Measurements from ENCODE around the gene IPP. TPM values are rescaled to one million over a fixed set of nuclear protein-coding genes. Genes with fewer than 3 reads are reported as not detected.
"Not testable (repeated sequence)": the region's sequence is repeated elsewhere in the genome, so short reads cannot be mapped to it uniquely, and the experiment has no call there.

Gene IPP
- total RNA-seq, 1 experiment from 2014 or later: 2.9 TPM

DNA sequence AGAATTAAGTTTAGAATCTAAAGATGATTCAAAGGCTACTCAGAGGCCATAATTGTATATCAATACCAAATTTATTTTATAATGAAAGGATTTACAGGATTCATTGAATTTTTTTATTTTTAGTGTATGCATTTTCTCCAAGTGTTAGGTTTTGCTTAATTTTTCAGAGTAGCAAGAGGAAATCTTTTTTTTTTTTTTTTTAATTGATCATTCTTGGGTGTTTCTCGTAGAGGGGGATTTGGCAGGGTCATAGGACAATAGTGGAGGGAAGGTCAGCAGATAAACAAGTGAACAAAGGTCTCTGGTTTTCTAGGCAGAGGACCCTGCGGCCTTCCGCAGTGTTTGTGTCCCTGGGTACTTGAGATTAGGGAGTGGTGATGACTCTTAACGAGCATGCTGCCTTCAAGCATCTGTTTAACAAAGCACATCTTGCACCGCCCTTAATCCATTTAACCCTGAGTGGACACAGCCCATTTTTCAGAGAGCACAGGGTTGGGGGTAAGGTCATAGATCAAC, 10.8 kb downstream of the IPP start:
- not testable (repeated sequence) for DNase-seq (ENCODE audit: low spot score)

DNA sequence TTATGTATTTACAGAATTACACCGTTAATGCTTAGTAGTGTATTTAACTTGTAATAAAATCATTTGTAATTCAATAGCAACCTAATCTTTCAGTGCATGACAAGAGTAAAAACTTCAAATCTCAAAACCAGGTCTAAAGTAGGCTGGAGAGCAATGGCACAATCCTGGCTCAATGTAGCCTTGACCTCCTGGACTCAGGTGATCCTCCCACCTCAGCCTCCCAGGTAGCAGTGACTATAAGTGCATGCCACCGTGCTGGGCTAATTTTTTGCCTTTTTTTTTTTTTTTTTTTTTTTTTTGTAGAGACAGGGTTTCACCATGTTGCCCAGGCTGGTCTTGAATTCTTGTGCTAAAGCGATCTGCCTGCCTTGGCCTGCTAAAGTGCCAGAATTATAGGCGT, 11.3 kb downstream of the IPP start:
- DNase-seq (ENCODE audit: low spot score): no peak

DNA sequence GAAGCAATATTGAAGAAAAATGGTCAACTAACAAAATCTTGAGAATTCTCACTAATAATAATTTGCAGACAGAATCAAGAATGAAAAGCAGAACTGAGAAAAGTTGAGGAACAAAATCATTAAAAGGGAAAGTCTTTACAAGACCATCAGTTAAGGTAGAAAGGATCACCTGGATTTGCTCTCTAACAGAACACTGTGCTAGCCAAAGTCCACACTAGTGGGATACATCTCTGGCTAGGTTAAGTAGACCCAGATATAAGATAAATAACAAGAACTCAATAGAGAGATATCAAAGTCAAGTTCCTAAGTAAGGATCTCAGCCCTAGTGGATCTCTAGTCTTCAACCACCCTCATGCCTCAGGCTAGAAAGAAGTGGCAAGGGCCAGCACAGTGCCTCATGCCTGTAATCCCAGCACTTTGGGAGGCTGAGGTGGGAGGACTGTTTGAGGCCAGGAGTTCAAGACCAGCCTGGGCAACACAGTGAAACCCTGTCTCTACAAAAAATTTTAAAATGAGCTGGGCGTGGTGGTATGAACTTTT, 19.6 kb downstream of the IPP start:
- no peak for DNase-seq (ENCODE audit: low spot score)

DNA sequence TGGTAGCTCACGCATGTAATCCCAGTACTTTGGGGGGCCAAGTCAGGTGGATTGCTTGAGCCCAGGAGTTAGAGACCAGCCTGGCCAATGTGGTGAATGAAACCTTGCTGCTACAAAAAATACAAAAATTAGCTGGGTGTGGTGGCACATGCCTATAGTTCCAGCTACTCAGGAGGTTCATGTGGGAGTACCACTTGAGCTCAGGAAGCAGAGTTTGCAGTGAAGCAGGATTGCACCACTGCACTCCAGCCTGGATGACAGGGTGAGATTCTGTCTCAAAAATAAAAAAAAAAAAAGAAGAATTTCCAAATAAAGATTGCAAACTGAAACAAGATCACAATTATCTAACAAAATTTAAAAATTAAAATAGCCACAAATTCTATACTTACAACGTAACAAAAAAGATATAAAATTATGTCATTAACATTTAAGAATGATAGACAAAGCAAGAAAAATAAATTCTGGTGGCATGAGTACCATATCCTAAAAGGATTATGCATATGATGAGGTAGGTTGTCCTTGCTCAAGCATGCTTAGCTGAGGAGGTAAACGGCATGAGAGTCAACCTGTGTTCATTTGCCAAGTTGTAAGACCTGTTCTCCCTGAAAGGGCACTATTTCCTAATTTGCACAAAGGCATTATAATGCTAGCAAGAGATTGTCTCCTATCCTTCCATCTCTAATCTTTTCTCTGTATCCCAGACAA, 20.2 kb downstream of the IPP start:
- DNase-seq (ENCODE audit: low spot score): peak; percentile 34

DNA sequence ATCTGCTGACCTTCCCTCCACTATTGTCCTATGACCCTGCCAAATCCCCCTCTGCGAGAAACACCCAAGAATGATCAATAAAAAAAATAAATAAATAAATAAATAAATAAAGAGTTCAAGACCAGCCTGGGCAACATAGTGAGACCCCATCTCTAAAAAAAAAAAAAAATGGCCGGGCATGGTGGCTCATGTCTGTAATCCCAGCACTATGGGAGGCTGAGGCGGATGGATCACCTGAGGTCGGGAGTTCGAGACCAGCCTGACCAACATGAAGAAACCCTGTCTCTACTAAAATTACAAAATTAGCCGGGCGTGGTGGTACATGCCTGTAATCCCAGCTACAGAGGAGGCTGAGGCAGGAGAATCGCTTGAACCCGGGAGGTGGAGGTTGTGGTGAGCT, 24.4 kb downstream of the IPP start:
- not testable (repeated sequence) for DNase-seq (ENCODE audit: low spot score)

DNA sequence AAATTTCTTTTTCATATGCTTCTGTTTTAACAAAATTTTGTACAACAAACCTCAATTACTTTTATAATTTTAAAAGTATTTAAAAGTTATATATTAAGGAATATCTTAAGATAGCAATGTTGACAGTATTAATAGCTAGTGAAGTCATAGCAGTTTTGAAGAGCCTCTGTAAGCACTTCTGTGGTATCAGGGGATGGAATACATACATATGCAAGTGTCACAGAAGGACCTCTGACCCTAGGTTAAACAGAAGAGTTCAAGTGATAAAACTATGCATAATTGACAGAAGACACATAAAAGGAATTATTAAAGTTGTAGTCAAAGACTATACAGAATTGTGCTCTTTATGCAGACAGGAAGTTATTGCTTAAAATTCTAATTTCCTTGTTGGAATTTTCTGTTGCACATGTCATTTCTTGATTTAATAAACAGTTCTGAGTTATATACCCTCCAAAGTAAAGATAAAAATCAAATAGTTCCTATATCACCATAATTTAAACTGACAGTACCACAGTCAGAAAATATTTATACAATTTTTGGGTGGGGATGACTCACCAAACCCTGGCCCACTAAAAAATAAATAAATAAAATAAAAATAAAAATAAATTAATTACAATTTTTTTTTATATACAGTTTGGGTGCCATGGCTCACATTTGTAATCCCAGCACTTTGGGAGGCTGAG, 27.1 kb downstream of the IPP start:
- DNase-seq (ENCODE audit: low spot score): no peak

DNA sequence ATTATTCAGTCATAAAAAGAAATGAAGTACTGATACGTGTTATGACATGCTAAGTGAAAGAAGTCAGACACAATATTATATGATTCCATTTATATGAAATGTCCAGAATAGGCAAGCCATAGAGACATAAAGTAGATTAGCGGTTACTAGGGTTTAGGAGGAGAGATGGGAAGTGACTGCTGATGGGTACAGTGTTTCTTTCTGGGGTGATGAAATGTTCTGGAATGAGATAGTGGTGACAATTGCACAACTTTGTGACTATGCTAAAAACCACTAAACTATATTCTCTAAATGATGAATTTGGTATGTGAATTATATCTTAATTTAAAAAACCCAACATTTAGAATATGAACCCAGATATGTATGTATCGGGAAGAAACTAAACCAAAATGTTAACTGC, 27.6 kb downstream of the IPP start:
- no peak for DNase-seq (ENCODE audit: low spot score)

DNA sequence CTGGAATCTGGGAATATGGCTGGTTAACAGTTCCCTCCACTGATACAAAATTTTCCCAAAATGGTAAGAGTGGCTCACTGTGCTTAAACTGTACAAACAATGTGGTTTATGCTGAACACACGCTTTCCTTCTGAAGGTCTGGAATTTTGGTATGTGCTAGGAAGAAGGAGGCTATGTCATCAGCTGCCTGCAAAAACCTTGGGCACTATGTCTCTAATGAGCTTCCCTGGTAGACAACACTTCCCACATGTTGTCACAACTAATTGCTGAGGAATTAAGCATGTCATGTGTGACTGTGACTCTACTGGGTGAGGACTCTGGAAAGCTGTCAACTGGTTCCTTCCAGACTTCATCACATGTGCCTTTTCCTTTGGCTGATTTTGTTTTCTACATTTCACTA, 29.2 kb downstream of the IPP start:
- DNase-seq (ENCODE audit: low spot score): no peak

DNA sequence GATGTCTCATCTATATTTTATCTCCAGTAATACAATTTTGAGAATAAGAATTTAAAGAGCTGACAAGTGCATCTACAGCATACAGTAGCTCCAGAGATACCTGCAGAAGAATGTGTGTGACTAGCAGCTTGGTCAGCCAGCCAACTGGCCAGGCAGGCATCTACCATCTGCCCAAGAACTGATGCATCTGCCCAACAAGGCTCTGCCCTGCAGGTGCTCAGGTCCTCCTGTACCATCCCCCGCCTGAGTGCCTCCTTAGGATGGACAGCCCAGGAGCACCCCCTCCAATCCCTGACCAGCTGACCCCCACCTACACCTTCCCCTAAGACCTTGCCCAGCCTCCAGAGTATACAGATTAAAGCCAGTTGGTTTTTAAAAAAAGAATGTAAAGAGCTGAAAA, 32.2 kb downstream of the IPP start:
- DNase-seq (ENCODE audit: low spot score): no peak

DNA sequence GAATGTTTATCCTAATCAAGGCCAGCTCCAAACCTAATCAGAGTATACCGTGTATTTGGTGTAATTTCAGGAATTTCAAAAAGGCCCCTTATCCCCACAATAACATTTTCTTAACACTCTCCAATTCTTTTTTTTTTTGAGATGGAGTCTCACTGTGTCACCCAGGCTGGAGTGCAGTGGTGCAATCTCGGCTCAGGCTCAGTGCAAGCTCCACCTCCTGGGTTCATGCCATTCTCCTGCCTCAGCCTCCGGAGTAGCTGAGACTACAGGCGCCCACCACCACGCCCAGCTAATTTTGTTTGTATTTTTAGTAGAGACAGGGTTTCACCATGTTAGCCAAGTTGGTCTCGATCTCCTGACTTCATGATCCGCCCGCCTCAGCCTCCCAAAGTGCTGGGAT, 33.1 kb downstream of the IPP start:
- DNase-seq (ENCODE audit: low spot score): not testable (repeated sequence)

DNA sequence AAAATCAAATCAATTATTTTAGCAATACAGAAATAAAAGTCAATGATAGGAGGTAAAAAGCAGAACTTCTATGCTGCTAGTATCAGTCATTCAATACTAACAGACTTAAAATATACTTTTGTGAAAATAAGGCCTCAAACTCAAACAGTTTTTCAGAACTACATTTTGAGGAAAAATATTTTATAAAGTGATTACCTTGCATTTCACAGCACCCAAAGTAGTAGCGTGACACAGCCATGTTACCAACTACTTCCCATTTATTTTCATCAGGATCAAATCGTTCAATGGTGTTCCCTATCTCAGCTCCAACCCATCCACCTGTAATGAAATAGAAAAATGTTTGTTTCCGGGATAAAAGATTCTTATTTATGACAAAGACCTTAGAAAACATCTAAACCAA, 33.8 kb downstream of the IPP start:
- no peak for DNase-seq (ENCODE audit: low spot score)

DNA sequence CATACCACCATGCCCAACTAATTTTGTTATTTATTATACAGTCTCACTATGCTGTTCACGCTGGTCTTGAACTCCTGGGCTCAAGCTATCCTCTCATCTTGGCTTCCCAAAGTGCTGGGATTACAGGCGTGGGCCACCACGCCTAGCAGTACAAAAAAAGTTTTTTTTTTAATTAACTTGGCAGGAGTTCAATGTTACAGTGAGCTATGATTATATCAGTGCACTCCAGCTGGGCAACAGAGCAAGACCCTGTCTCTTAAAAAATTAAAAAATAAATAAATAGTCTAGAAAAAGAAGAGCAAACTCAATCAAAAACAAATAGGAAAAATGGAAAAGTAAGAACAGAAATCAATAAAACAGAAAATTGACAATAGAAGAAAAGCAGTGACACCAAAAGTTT, 36.7 kb downstream of the IPP start:
- no peak for DNase-seq (ENCODE audit: low spot score)

DNA sequence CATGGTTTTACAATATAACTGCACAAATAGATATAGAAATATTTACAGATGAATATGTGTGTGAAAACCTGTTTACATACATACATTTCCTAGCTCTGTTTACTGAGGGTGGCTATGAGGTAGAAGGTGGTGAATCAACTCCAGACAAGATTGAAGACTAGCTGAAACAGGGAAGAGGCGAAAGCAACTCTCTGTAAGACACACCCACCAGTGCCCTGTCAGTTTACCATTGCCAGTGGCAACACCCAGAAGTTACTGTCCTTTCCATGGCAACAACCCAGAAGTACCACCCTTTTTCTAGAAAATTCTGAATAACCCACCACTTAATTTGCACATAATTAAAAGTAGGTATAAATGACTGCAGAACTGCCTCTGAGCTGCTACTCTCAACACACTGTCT, 45.8 kb downstream of the IPP start:
- DNase-seq (ENCODE audit: low spot score): no peak

DNA sequence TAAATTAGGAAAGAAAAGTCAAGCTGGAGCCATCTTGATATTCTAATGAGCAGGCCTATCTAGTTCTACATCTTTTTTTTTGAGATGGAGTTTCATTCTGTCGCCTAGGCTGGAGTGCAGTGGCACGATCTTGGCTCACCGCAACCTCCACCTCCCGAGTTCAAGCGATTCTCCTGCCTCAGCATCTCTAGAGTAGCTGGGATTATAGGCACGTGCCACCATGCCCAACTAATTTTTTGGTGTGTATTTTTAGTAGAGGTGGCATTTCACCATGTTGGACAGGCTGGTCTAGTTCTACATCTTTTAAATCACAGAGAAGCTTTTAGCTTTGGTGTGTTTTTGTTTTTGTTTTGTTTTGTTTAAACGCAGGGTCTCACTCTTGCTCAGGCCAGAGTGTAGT, 55.6 kb downstream of the IPP start:
- DNase-seq (ENCODE audit: low spot score): no peak

DNA sequence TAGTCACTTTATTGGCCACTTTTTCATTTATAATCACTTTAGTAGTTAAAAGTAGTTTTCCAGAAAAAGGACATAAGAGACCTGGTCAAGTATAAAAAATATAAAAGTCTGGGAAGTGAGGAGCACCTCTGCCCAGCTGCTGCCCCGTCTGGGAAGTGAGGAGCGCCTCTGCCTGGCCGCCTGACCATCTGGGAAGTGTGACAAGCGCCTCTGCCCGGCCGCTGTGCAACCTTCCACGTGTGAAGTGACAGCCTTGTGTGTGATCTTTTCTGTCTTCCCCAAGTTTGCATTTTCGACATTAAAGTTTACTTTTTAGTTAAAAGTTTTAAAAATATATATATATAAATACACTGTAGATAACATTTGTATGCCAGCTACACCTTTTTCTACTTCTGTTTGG, 56.6 kb downstream of the IPP start:
- DNase-seq (ENCODE audit: low spot score): not testable (repeated sequence)

DNA sequence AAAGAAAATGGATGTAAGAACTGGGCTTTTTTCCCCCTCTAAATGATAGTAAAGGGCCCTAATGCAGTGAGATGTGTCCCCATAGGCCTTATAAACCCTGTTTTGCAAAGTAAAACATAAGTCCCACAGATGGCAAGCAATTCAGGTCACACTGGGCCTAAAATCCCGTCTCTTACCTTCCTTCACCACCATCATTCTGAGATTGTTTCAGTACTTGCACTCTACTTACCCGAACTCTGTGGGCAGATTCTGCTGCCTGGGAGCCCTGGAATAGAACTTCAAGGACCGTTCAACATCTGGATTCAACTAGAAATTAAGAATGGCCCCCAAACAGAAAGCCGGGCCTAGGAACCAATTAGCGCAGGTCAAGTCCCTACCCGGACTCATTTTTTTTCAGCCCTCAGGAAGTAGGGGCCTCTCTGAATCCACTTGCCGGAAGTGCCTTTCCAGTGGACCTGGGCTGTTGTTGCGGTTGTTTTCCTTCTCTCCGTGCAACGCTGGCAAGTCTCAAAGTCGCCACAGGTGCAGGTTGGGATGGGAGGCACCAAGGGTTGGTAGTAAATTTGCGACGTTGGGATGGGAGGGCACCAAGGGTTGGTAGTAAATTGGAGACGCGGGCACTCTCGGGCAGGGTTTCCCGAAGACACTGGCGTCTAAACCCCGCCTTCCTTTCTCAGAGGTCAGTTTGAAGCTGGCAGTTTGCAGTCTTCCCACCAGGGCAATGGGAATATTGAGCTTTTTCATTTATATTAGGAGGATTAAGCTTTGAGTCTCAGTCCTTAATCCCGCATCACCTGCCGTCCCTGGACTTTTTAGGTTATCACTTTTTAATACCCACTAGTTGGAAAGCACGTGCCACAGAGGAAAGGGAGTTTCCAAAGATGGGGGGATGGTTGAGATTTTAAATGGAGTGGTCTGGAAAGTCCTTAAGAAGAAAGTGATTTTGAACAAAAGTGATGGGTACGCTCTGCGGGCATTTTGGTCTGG, 62.4 kb downstream of the IPP start, which contains the start of gene TMEM69:
TMEM69 (plus strand) TSS at position 428 of the 987 bp plus-strand sequence. CDS start 2,888 bp downstream, outside the sequence.
- peak; percentile 91 for DNase-seq (ENCODE audit: low spot score)

DNA sequence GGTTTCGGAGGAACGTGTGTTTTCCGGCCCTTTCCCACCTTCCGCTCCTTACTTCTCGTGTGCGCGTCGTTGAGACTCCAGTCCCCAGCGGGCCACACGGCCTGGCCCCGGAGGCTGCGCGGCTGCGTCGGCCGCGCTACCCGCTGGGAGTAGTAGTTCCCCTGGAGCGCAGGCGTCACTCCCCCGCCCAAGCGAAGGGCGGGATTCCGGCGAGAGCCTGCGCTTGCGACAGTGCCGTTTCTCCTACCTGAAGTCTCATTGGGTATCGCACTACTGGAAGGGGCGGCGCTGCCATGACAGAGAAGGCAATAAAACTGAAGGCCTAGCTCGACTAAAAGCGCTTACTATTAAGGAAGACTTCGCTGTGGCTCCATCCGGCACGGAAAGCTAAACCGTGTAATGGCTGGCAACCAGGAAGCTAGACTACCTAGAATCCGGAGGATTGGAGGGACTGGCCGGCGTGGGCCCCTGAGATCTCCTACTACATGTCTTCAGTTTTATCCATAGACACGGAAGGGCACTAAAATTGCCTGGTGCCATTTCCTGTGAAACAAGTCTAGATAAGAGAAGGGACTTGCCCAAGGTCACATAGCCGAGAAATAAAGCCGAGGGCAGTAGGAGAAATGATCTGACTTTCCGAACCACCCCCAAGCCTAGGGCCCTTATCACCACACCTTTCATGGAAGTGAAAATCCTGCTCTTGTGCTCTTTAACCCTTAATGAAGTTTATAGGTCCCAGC, 63.3 kb downstream of the IPP start:
- peak; percentile 98 for DNase-seq (ENCODE audit: low spot score)

DNA sequence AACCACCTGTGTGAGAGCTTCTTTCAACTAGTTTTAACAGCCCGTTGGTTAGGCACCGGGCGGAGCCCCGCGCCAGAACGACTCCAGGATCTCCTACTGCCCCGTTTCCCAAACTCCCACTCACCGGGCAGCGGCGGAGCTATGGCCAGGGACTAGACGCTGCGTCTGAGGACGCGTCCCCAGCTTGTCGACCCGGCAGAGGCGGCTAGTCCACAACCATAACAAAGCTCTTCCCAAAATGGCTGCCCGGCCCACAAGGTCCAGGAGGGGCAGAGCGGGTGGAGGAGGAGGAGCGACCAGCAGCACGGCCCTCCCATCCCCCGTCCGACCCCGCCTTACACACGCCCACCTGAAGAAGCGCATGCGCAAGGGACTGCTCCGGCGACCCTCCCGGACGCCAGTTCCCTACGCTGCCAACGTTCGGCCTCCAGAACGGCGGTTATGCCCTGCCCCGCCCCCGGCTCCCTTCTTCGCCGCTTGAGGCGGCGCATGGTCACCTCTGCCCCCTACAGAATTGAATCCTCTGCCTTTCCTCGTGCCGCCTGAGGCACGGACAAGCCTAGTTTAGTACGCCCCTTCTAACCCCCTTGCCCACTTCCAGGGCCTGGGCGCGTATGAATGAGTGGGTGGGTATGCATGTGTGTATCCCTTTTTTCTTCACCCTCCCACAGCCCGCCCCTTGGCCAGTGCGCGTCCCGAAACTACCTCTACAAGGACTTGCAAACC, 64.0 kb downstream of the IPP start, which contains the start of gene GPBP1L1:
GPBP1L1 (minus strand) TSS at position 246 of the 726 bp plus-strand sequence. CDS start 27,446 bp downstream, outside the sequence.
- DNase-seq (ENCODE audit: low spot score): peak; percentile 97

DNA sequence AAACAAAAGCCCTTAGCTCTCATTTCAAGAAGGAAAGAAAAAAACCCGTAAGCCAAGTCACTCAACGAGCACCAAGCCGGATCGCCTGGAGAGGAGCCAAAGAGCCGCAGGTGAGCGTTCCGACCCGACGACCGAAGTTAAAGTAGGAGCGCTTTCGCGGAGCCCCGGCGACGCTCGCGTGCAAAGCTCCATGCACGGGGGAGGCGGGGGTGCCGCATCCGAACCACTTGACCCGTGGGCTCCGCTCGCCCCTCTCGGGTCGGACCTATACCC, 64.5 kb downstream of the IPP start:
- DNase-seq (ENCODE audit: low spot score): peak; percentile 82

DNA sequence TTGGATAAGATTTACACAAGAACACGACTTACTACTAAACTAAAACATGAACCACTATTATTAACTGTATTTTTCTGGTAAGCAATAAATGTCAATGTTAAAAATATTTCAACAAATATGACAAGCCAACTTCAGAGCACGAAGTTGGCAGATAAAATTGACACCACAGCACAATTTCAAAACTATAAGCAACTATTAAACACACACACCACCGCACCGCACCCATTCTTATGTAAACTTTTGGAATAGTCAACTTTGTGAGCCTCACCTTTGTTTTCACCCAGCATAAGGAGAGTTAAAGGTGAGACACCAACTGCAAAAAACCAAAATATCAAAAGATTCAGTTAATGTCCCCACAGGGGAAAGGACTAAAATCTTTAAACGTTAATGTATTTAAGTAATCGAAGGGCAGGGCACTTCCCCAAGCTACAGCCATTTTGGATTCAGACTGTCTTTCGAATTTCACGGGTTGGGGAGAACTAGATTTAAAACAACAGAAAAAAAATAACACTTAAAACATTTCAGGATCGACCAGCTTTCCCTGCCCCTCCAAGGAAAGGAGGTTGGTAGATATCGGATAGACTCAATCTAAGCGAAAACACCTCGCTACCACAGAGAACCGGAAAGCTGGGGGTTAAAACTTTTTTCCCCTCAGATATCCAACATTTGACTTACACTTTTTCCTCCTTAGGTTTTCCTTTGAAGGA, 65.0 kb downstream of the IPP start:
- peak; percentile 39 for DNase-seq (ENCODE audit: low spot score)

Measured in HT-29 (cell line).